Muscle layer of colon (tissue), 2 donors: Measurements from ENCODE around the gene MYO10.

Source experiments
- H3K27ac ChIP-seq: one replicate; pipeline ENCODE4 v1.7.0; 2013; ENCODE audit warnings: low read depth, mild to moderate bottlenecking, low read length, moderate library complexity
- H3K27me3 ChIP-seq, 2 donors: one replicate each; pipeline ENCODE4 v1.7.0; 2013; ENCODE audit warnings: low read length in 2 of 2, mild to moderate bottlenecking in 2 of 2; ENCODE audit not compliant: insufficient read depth in 2 of 2, control insufficient read depth in 1 of 2
- H3K36me3 ChIP-seq: one replicate; pipeline ENCODE4 v1.7.0; 2013; ENCODE audit warnings: mild to moderate bottlenecking, low read length; ENCODE audit not compliant: insufficient read depth
- H3K4me1 ChIP-seq: one replicate; pipeline ENCODE4 v1.7.0; 2013; ENCODE audit warnings: mild to moderate bottlenecking, low read length; ENCODE audit not compliant: insufficient read depth
- H3K4me3 ChIP-seq, 2 donors: one replicate each; pipeline ENCODE4 v1.7.0; 2013; ENCODE audit warnings: low read length in 2 of 2, low read depth in 1 of 2, mild to moderate bottlenecking in 1 of 2, moderate library complexity in 1 of 2
- H3K9ac ChIP-seq: one replicate; pipeline ENCODE4 v1.7.0; 2013; ENCODE audit warnings: low read length
- H3K9me3 ChIP-seq: one replicate; pipeline ENCODE4 v1.7.0; 2013; ENCODE audit warnings: mild to moderate bottlenecking, low read length
- donor health status: abdominal sarcoma.
- donor health status: Adenocarcinoma of cecum.

The MYO10 gene

DNA sequence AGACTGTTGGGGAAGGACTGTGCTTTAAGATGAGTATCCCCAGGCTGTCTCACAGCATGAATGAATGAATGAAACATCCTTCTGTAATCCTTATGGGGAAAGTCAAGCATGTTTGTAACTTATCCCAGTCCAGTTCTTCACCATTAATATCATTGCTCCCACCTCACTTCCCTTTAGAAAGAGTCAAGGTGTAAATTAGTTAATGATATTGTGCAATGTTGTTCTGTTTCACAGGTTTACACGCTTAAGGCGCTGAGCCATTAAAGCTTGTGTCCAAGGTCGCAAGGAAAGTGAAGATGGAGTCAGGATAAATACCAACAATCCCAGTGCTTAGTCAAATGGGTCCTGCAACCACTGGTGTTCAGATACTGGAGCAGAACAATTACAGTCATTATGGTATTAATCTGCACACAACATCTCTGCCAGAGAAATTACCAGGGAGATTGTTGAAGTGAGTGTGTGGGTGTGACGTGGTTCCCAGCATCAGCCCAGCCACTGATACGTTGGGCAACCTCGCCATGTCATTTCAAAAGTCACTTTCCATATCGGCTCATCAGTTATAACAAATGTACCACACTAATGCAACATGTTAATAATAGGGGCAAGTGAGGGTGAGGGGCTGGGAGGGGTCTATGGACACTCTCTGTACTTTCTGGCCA lies 1.5 kb upstream of the MYO10 start:
- Histone ChIP-seq H3K9ac (no peak overlapping the region), H3K27me3 (peaks cover 22 to 30% of the 10 kb centered on the region in 2 donors), H3K27ac (no peak overlapping the region), H3K9me3 (no peaks in the 10 kb centered on the region), H3K4me3 (no peak overlapping the region), H3K4me1 (peaks cover 13% of the 10 kb centered on the region), H3K36me3 (no peaks in the 10 kb centered on the region)

DNA sequence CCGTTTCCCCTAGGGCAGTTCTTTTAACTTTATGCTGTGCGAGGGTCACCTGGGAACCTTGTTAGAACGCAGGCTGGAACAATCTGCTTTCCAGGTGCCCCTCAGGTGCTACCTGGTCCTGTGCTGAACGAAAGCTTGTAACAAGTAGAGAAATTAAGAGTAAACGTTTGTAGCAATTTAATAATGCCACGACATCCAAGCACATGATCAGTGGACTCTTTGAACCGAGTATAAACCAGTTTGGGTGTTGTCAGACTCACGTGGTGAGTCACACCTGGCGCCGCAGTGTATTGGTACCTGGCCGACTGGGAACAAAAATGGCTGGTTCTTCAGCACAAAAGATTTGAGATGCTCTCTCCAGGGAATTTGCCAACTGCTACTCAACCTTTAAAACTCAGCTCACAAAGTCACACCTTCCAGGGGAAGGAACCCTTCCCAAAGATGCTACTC lies 926 bp upstream of the MYO10 start:
- Histone ChIP-seq H3K27me3 (peaks cover 25 to 36% of the 10 kb centered on the region in 2 donors), H3K4me1 (peaks cover 13% of the 10 kb centered on the region), H3K9me3 (no peaks in the 10 kb centered on the region), H3K9ac (no peak overlapping the region), H3K27ac (no peak overlapping the region), H3K4me3 (peak overlapping the region in 1 of 2 donors; percentile 58), H3K36me3 (no peaks in the 10 kb centered on the region)

DNA sequence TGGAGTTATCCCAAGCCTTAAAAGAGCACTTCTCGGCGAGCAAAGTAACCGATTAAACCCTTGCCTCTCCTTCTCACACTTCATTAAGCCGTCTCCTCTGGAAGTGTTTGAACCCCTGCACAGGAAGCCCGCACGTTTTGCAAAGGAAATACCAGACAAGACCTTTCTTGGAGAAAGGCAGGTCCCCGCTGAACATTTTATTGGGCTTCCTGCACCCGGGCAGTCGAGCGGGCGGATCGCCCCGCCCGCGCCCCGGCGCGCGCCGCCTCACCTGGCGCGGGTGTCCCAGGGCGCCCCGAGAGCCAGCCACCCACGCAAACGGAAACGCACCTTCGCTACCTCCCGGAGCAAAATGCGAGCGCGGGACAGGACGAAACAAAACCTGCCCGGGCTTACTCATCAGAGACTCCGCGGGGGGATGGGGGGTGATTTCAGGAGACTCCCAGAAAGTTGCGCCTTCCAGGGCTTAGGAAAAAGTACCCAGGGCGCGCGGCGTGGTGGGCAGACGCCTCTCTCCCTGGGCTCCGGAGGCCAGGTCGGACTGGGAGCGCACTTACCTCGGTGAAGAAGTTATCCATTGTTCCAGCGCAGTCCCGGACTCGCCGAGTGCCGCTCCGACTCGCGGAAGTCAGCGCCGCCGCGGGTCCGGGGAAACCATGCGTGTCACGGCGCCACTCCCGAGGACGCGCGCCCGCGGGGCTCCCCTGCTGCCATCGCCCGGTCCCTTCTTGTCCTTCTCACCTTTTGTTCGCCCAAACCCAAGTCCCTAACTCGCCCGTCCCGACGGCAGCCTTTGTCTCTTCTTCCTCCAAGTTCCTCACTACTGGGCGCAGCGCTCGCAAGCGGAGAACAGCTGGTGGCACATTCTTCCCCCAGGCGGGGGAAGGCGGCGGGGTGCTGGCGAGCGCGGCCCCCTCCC lies 598 bp downstream of the MYO10 start:
- Histone ChIP-seq H3K9ac (no peak overlapping the region), H3K27ac (no peak overlapping the region)

DNA sequence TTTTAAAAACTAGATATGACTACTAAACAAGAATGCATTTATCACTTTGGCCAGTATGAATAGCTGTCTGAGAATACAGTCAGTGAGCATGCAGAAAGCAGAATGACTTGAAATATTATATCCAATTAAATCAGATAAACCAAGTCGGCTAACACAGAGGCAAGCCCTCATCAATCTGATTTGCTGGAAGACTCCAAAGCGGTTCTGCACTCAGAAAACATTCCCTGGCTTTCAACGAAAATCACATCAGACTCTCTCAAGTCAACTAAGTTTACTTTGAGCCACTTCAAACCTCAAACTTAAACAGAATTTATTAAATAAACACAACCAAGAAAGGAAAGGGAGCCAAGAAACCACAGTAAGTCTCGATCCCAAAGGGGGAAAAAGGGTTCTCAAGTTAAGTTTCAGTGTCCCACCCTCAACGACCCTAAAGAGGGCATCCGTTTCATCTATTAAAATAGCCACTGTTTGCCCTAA lies 1.4 kb downstream of the MYO10 start:
- no peak overlapping the region for H3K27ac ChIP-seq

More for the DNA sequence above, 598 bp downstream of the MYO10 start:
- Histone ChIP-seq H3K9me3 (no peaks in the 10 kb centered on the region), H3K36me3 (no peaks in the 10 kb centered on the region), H3K4me3 (peak overlapping the region; percentile 65 to 73), H3K4me1 (peaks cover 13% of the 10 kb centered on the region), H3K27me3 (peaks cover 25 to 37% of the 10 kb centered on the region in 2 donors)

DNA sequence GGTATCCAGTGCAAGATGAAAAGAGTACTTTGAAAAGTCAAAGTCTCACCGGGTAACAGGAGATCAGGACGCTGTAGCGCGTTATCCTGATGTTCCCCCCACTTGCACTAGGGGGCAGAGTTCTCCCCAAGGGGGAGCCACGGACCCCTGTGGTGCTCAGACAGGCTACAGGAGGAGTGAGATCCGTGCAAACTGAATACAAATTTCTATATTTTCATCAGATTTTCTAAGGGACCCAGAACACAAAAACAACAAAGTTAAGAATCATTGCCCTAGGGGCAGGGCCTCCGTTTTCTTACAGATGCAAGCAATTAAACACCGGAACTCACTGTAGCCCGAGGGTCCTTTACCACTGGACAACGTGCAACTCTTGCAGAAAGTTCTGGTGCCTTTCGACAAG lies 2.0 kb downstream of the MYO10 start:
- Histone ChIP-seq H3K9ac (no peak overlapping the region), H3K27ac (no peak overlapping the region), H3K36me3 (no peaks in the 10 kb centered on the region), H3K9me3 (no peaks in the 10 kb centered on the region), H3K4me3 (no peak overlapping the region), H3K27me3 (peaks cover 25 to 37% of the 10 kb centered on the region in 2 donors), H3K4me1 (peaks cover 13% of the 10 kb centered on the region)

More for the DNA sequence above, 1.4 kb downstream of the MYO10 start:
- peaks cover 25 to 37% of the 10 kb centered on the region in 2 donors for H3K27me3 ChIP-seq
- H3K36me3 ChIP-seq, result no peaks in the 10 kb centered on the region
- no peak overlapping the region for H3K9ac ChIP-seq
- H3K9me3 ChIP-seq, result no peaks in the 10 kb centered on the region
- H3K4me3 ChIP-seq, result peak overlapping the region in 1 of 2 donors; percentile 65
- H3K4me1 ChIP-seq, result peaks cover 13% of the 10 kb centered on the region

DNA sequence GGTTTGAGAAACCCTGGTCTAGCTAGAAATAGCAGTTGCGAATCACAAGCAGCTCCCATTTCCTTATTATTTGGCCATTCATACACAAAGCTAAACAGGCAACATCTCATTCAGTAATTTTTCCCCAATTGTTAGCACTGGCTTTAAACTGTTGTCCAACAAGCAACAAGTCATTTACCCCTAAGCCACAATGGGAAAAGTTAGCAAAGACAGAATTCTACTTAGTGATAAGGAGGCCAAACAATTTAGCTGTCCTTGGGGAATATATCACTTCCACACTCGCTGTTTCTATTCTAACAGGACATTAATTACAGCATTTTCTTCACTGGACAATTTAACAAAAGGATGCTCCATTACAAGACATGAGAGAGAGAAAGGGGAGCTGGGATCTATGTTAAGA lies 2.8 kb downstream of the MYO10 start:
- Histone ChIP-seq H3K9me3 (no peaks in the 10 kb centered on the region), H3K9ac (no peak overlapping the region), H3K4me1 (peaks cover 13% of the 10 kb centered on the region), H3K36me3 (no peaks in the 10 kb centered on the region), H3K27me3 (peaks cover 25 to 37% of the 10 kb centered on the region in 2 donors), H3K4me3 (no peak overlapping the region), H3K27ac (no peak overlapping the region)

DNA sequence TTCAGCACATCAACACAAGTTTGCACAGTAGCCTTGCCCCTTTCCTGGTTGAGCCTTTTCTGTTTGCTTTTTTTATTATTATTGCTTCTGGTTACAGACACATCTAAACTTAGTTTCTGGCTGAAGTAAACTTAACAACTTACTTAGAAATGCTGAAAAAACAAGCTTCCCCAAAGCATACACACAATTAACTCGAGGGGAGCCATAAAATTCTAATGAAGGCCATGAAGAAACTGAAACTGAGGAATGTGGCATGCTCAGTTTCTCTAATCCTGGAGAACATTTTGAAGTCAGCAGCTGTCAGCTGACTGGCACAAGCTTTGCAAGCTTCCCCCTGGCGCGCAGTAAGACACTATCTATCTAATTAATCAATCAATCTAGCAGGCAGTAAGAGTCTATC lies 3.7 kb downstream of the MYO10 start:
- Histone ChIP-seq H3K9me3 (no peaks in the 10 kb centered on the region), H3K9ac (no peak overlapping the region), H3K4me1 (peaks cover 13% of the 10 kb centered on the region), H3K27ac (no peak overlapping the region), H3K27me3 (peaks cover 25 to 37% of the 10 kb centered on the region in 2 donors), H3K4me3 (no peak overlapping the region), H3K36me3 (no peaks in the 10 kb centered on the region)

DNA sequence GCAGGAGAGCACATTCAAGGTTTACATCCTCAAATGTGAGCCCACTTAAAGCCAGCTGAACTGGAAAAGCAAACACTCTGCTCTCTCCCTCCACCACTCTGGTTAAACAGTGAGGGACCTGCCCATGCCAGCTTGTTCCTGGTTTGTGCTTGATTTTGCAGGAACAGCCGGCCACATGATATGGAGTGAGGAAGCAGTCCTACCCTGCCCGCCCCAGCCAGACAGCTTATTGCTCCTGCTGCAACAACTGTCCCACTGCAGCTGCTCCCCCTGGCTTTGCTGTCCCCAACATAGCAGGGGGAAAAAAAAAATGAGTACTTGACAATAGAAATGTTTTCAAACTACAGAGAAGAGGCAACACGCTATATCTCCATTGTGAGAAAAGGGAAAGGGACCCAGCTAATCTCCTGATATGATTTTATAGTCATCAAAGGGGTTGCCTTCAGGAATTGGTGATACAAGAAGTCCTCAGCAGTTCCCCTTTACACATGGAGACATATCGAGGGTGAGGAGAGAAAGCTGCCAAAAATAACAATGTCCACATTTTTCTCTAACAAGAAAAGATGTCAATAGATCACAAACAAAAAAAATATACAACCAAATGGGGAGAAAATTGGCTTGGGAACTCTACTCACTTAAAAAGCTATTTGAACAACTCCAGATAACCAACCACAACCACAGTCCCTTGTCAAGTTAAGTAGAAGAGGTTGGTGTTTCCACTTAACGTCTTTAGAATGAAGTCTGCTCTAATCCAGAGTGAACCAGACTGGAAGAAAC lies 4.6 kb downstream of the MYO10 start:
- H3K27me3 ChIP-seq, result peaks cover 25 to 32% of the 10 kb centered on the region in 2 donors
- no peak overlapping the region for H3K27ac ChIP-seq
- no peaks in the 10 kb centered on the region for H3K36me3 ChIP-seq
- H3K9ac ChIP-seq, result no peak overlapping the region
- no peaks in the 10 kb centered on the region for H3K9me3 ChIP-seq
- no peak overlapping the region for H3K4me3 ChIP-seq
- peaks cover 13% of the 10 kb centered on the region for H3K4me1 ChIP-seq

DNA sequence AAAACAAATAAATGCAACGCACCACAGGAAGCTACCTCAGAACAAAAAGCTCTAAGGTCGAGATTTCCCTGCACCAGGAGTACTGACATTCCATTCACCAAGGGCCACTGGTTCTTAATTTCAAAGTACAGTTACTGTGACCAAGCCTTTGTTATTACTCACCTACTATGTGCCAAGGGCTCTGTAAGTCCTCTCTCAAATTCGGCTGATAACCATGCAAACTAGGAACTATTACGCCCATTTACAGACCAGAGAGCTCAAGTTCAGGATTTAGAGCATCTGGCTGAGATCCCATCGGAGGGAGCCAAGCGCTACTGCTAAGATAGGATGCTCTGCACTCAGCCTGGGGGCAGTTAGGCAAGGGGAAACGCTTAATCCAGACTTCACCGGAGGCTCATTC lies 5.6 kb downstream of the MYO10 start:
- H3K27me3 ChIP-seq, result peaks cover 25 to 26% of the 10 kb centered on the region in 2 donors
- no peak overlapping the region for H3K27ac ChIP-seq
- H3K9me3 ChIP-seq, result no peaks in the 10 kb centered on the region

DNA sequence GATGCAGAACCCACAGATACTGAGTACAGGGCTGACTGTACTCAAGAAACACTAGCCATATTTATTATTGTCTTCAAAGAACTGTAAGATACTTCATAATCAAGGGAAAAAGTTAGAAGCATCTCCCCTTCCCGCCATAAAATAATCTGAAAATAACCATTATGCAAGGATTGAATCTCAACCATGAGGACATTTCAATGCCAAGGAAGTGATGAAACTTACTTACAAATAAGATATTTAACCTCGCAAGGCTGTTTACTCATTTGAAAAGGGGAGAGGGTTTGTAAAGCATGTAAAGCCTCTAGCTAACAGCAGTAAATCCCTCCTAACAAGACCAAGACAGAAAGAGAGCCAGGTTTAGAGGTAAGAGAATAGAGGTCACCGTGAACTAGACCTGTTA lies 6.3 kb downstream of the MYO10 start:
- Histone ChIP-seq H3K27me3 (peaks cover 19 to 20% of the 10 kb centered on the region in 2 donors), H3K4me3 (no peak overlapping the region), H3K4me1 (peaks cover 7% of the 10 kb centered on the region), H3K9me3 (no peaks in the 10 kb centered on the region), H3K36me3 (no peaks in the 10 kb centered on the region), H3K27ac (no peak overlapping the region), H3K9ac (no peak overlapping the region)

More for the DNA sequence above, 5.6 kb downstream of the MYO10 start:
- H3K4me3 ChIP-seq, result no peak overlapping the region
- peaks cover 13% of the 10 kb centered on the region for H3K4me1 ChIP-seq
- no peak overlapping the region for H3K9ac ChIP-seq
- H3K36me3 ChIP-seq, result no peaks in the 10 kb centered on the region

DNA sequence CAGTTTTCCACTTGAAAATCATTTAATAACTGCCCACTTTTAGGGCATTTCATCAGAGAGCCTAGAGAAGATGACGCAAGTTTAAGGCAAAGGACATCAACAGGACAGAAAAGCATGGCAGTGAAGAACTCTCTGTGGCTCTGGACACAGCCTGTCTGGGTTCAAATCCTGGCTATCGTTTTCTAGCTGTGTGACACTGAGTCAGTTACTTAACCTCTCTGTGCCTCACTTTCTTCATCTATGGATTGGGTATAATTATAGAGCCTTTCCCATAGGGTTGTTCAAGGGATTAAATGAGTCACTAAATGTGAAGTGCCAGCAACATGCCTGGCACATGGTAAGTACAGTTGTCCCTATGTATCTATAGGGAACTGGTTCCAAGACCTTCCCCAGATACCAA lies 6.7 kb downstream of the MYO10 start:
- Histone ChIP-seq H3K4me1 (peaks cover 2% of the 10 kb centered on the region), H3K9ac (no peak overlapping the region), H3K36me3 (no peaks in the 10 kb centered on the region), H3K27ac (no peak overlapping the region), H3K9me3 (no peaks in the 10 kb centered on the region), H3K27me3 (peaks cover 15 to 16% of the 10 kb centered on the region in 2 donors), H3K4me3 (no peak overlapping the region)
